Measurements from ENCODE around the gene BAIAP3. TPM values are rescaled to one million over a fixed set of nuclear protein-coding genes. Genes with fewer than 3 reads are reported as not detected.

Gene BAIAP3
- total and polyA plus RNA-seq, 12 donors = 0.79 to 129 (median 16.3) TPM

DNA sequence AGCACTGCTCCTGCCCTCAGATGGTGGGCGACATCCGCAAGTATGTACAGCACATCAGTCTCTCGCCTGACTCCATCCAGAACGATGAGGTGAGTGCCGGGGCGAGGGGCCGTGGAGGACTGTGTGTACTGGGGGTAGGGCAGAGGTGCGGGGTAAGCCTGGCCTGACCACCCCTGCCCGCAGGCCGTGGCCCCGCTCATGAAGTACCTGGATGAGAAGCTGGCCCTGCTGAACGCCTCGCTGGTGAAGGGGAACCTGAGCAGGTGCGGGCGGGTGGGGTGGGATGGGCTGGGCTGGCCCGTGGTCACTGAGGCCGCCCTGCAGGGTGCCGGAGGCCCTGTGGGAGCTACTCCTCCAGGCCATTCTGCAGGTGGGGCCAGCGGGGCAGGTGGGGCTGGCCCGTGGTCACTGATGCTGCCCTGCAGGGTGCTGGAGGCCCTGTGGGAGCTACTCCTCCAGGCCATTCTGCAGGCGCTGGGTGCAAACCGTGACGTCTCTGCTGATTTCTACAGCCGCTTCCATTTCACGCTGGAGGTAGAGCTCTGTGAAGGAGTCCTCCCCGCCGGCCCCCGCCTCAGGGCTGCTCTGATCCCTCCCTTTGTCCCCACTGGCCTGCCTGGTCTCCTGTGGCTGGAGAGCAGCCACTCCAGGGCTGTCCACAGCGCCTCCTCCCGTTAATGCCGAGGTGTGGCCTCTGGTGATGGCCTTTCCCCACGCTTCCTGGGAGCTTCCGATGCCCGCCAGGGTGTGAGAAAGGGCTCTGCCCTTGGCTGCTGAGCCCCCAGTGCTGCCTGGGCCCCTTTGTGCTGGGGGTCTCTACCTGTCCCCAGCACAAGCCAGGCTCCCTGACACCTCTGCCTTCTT is 13.2 kb downstream of the BAIAP3 start:
- H3K27ac ChIP-seq = no peak overlapping the region
- intact Hi-C loops (cut with DNase I) = no loop called here
- H3K4me1 ChIP-seq (replicated peaks in 1 of 2) = peaks cover 8 to 23% of the 10 kb centered on the region in 2 donors
- H3K4me3 ChIP-seq = no peak overlapping the region
- 67 to 83% (median 71%) methylated on average over 14 to 34 of the region's 34 CpGs for WGBS, 4 donors
- TF ChIP-seq, protein P1, sequence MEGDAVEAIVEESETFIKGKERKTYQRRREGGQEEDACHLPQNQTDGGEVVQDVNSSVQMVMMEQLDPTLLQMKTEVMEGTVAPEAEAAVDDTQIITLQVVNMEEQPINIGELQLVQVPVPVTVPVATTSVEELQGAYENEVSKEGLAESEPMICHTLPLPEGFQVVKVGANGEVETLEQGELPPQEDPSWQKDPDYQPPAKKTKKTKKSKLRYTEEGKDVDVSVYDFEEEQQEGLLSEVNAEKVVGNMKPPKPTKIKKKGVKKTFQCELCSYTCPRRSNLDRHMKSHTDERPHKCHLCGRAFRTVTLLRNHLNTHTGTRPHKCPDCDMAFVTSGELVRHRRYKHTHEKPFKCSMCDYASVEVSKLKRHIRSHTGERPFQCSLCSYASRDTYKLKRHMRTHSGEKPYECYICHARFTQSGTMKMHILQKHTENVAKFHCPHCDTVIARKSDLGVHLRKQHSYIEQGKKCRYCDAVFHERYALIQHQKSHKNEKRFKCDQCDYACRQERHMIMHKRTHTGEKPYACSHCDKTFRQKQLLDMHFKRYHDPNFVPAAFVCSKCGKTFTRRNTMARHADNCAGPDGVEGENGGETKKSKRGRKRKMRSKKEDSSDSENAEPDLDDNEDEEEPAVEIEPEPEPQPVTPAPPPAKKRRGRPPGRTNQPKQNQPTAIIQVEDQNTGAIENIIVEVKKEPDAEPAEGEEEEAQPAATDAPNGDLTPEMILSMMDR (IDR thresholded peaks at IDR 0.05) = no peak
- no peak for TF ChIP-seq POLR2A (IDR thresholded peaks at IDR 0.05)
- H3K36me3 ChIP-seq (replicated peaks in 1 of 2) = peaks cover 0 to 32% of the 10 kb centered on the region in 2 donors
- H3K27me3 ChIP-seq = no peaks in the 10 kb centered on the region
- no peak for DNase-seq
- H3K9me3 ChIP-seq (replicated peaks in 1 of 3) = no peaks in the 10 kb centered on the region

DNA sequence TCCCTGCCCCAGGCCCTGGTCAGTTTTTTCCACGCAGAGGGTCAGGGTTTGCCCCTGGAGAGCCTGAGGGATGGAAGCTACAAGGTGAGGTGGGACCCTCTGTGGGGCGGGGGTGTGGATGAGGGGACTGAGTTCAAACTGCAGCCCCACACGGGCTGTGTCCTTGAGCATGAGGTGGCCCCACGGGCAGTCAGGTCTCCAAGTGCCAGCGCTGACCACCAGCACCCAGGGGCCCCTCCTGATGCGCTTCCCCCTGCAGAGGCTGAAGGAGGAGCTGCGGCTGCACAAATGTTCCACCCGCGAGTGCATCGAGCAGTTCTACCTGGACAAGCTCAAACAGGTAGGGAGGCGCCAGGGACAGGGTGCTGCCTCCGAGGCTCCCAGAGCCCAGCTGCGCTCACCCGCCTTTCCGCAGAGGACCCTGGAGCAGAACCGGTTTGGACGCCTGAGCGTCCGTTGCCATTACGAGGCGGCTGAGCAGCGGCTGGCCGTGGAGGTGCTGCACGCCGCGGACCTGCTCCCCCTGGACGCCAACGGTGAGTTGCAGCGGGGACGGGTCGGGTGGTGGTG is 13.9 kb downstream of the BAIAP3 start:
- no peak for DNase-seq
- TF ChIP-seq, protein P1 (IDR thresholded peaks at IDR 0.05) = no peak
- TF ChIP-seq POLR2A (IDR thresholded peaks at IDR 0.05) = no peak
- Histone ChIP-seq H3K27ac (no peak overlapping the region), H3K9me3 (replicated peaks in 1 of 3) (no peaks in the 10 kb centered on the region), H3K36me3 (replicated peaks in 1 of 2) (peaks cover 0 to 32% of the 10 kb centered on the region in 2 donors), H3K4me3 (no peak overlapping the region), H3K4me1 (replicated peaks in 1 of 2) (peaks cover 8 to 26% of the 10 kb centered on the region in 2 donors), H3K27me3 (no peaks in the 10 kb centered on the region)
- whole genome bisulfite sequencing, 4 donors = 85 to 96% (median 92%) methylated on average over 14 to 31 of the region's 31 CpGs
- intact Hi-C loops (cut with DNase I) = no loop called here

DNA sequence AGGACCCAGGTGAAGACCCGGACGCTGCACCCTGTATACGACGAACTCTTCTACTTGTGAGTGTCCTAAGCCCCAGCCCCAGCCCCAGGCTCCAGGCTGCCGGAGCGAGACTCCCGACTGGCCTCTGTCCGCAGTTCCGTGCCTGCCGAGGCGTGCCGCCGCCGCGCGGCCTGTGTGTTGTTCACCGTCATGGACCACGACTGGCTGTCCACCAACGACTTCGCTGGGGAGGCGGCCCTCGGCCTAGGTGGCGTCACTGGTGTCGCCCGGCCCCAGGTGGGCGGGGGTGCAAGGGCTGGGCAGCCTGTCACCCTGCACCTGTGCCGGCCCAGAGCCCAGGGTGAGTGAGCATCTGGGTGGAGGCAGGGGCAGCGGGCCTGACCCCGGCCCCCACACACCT is 14.5 kb downstream of the BAIAP3 start:
- intact Hi-C loops (cut with DNase I) = no loop called here
- no peak overlapping the region for H3K4me3 ChIP-seq
- H3K36me3 ChIP-seq (replicated peaks in 1 of 2) = peaks cover 0 to 32% of the 10 kb centered on the region in 2 donors
- no peak overlapping the region for H3K27ac ChIP-seq
- no peak for TF ChIP-seq POLR2A (IDR thresholded peaks at IDR 0.05)
- TF ChIP-seq, protein P1 (IDR thresholded peaks at IDR 0.05) = no peak
- 90 to 94% (median 92%) methylated on average over 2 to 29 of the region's 29 CpGs for WGBS, 4 donors
- H3K4me1 ChIP-seq (replicated peaks in 1 of 2) = peaks cover 11 to 27% of the 10 kb centered on the region in 2 donors
- H3K9me3 ChIP-seq (replicated peaks in 1 of 3) = no peaks in the 10 kb centered on the region
- no peak for DNase-seq
- no peaks in the 10 kb centered on the region for H3K27me3 ChIP-seq

DNA sequence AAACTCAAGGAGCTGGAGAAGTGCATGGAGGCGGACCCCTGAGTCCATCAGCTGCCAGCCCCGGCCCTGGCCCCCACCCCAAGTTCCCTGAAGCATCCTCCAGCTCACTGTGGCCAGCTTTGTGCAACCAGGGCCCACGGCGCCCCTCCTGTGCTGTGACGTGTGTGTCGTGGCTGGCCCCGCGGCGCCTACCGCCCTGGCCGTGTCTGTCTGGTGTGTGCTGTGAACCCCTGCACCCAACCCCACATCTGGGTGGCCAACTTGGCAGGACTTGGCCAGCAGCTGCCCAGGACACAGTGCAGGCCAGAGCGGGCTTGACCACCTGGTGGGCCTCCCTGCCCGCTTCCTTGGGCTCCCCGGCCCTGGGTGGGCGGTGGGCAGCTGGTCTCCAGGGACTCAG is 15.0 kb downstream of the BAIAP3 start:
- intact Hi-C loops (cut with DNase I) = no loop called here
- no peak overlapping the region for H3K4me3 ChIP-seq

More for the DNA sequence above, 15.0 kb downstream of the BAIAP3 start:
- Histone ChIP-seq H3K27ac (no peak overlapping the region), H3K27me3 (no peaks in the 10 kb centered on the region), H3K36me3 (replicated peaks in 1 of 2) (peaks cover 0 to 32% of the 10 kb centered on the region in 2 donors), H3K9me3 (replicated peaks in 1 of 3) (no peaks in the 10 kb centered on the region), H3K4me1 (replicated peaks in 1 of 2) (peaks cover 14 to 29% of the 10 kb centered on the region in 2 donors)
- no peak for DNase-seq
- WGBS, 4 donors = 90 to 93% (median 90%) methylated on average over 2 to 15 of the region's 15 CpGs
- TF ChIP-seq POLR2A (IDR thresholded peaks at IDR 0.05) = no peak
- TF ChIP-seq, protein P1 (IDR thresholded peaks at IDR 0.05) = no peak
